Activated CD8-positive, alpha-beta memory T cell treated with anti-CD3 and anti-CD28 coated beads for 24 hours (primary cell): Measurements from ENCODE around the gene IL27RA.
"Not testable (repeated sequence)": the region's sequence is repeated elsewhere in the genome, so short reads cannot be mapped to it uniquely, and the experiment has no call there.

Experiments used
- DNase-seq: peaks from one replicate; pipeline ENCODE4 v3.0.0-alpha.2; 2020

The IL27RA gene

DNA sequence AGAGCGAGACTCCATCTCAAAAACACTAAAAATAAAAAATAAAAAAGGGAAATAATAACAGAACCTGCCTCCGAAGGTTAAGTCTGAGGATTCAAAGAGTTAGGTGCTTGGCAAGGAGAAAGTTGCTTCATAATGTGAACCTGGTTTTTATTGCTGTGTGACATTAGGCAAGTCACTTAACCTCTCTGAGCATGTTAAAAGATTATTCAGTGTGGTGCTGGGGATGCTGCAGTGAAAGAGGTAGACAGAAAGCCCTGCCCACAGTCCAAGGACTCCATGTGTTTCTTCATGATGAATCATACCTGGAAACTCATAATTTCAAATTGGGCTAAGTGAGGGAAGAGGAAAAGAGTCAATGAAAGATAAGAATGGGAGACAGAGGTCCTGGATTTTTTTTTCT, 2.4 kb downstream of the IL27RA start:
- no peak for DNase-seq

DNA sequence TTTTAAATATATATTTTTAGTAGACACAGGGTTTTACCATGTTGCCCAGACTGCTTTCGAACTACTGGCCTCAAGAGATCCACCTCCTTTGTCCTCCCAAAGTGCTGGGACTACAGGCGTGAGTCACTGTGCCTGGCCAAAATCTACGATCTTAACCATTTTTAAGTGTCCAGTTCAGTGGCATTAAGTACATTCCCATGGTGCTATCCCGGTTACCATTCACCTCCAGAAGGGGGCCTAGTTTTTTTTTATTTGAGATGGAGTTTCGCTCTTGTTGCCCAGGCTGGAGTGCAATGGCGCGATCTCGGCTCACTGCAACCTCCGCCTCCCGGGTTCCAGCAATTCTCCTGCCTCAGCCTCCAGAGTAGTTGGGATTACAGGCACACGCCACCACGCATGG, 3.6 kb downstream of the IL27RA start:
- DNase-seq, result not testable (repeated sequence)

DNA sequence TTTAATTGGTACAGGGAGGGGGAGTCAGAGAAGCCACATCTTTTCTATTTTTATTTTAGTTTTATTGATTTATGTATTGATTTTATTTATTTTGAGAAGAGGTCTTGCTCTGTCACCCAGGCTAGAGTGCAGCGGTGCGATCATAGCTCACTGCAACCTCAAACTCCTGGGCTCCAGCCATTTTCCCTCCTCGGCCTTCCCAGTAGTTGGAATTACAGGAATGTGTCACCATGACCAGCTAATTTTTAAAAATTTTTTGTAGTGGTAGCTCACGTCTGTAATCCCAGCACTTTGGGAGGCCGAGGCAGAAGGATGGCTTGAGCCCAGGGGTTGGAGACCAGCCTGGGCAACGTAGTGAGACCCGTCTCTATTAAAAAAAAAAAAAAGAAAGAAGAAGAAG, 4.1 kb downstream of the IL27RA start:
- DNase-seq, result no peak

DNA sequence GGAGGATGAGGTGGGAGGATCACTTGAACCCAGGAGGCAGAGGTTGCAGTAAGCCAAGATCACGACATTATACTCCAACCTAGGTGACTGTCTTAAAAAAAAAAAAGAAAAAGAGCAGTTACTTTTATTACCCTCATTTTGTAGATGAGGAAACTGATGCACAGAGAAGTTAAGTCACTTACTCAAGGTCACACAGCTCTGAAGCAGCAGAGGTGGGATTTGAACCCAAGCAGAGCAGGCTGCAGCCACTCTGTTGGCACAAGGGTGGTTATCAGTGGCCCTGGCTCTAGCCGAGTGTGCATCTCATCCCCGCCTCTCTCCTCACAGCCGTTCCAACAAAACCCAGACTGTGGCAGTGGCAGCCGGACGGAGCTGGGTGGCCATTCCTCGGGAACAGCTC, 7.6 kb downstream of the IL27RA start:
- no peak for DNase-seq

DNA sequence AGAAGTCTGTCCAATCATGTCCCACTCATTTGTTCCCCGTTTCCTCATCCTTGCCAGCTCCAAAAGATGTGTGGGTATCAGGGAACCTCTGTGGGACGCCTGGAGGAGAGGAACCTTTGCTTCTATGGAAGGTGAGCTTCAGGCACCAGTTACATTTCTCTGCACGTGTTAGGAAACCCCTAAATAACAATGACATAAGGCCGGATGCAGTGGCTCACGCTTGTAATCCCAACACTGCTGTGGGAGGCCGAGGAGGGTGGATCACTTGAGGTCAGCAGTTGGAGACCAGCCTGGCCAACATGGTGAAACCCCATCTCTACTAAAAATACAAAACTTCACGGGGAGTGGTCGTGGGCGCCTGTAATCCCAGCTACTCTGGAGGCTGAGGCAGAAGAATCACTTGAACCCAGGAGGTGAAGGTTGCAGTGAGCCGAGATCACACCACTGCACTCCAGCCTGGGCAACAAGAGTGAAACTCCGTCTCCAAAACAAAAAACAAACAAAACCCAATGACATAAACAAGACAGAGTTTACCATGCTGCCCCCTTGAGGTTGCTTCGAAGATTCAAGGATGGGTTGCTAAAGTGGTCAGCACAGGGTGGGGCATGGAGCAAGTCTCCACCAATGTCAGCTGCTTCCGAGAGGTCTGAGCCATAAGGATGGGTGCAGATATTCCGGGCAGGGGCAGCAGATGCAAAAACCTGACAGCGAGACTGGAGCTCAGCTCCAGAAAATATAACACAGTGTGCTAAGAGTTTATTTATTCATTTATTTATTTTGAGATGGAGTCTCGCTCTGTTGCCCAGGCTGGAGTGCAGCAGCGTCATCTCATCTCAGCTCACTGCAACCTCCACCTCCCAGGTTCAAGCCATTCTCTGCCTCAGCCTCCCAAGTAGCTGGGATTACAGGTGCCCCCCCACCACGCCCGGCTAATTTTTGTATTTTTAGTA, 11.4 kb downstream of the IL27RA start:
- not testable (repeated sequence) for DNase-seq

DNA sequence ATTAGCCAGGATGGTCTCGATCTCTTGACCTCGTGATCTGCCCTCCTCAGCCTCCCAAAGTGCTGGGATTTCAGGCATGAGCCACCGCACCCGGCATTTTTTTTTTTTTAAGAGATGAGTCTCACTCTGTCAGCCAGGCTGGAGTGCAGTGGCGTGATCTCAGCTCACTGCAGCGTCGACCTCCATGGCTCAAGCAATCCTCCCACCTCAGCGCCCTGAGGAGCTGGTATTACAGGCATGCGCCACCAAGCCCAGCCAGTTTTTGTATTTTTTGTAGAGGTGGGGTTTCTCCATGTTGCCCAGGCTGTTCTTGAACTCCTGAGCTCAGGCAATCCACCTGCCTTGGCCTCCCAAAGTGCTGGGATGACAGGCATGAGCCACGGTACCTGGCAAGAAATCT, 16.3 kb downstream of the IL27RA start:
- DNase-seq, result not testable (repeated sequence)

DNA sequence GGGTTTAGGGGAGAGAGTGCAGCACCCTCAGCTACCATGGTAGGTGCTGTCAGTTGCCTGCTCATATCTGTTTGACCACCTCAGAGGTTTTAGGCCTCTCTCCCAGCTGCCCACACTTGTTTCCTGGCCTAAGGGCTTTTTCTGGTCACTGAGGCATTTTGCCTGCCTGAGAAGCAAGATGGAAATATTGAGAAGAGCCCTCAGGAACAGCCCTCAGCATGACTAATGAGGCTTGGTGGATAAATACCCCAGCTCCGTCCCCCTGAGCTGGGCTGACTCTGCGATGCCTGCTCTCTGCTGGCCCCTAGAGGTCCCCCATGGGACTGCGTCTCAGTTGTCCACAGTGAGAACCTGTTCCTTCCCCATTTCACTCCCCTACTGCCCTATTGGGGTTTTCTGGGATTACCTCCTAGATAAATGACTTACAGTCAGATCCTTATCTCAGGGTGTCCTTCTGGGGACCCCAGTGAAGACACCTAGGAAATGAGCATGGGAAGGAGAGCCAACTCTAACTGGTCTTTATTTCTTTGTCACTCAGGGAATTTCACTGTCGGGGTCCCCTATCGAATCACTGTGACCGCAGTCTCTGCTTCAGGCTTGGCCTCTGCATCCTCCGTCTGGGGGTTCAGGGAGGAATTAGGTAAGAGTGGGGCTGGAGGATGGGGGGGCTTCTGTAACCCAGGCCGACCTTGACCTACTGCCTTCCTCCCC, 17.0 kb downstream of the IL27RA start:
- DNase-seq, result peak; percentile 92

DNA sequence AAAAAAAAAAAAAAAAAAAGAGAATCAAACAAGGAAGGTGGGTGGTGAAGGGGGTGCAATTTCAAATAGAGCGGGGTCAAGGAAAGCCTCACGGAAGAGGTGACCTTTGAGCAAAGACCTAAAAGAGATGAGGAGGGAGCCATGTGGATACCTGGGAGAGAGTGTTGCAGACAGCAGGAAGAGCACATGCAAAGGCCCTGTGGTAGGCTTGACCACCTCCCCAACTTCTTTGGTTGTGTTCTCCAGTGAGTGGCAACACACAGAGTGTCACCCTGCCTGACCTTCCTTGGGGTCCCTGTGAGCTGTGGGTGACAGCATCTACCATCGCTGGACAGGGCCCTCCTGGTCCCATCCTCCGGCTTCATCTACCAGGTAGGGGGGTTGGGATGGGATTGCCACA, 18.9 kb downstream of the IL27RA start:
- no peak for DNase-seq

DNA sequence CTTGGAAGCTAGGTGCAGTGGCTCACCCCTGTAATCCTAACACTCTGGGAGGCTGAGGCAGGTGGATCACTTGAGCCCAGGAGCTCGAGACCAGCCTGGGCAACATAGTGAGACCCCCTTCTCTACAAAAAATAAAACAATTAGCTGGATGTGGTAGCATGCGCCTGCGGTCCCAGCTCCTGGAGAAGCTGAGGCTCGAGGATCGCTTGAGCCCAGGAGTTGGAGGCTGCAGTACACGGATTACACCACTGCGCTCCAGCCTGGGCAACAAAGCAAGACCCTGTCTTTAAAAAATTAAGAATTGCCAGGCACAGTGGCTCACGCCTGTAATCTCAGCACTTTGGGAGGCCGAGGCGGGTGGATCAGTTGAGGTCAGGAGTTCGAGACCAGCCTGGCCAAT, 19.4 kb downstream of the IL27RA start:
- not testable (repeated sequence) for DNase-seq

DNA sequence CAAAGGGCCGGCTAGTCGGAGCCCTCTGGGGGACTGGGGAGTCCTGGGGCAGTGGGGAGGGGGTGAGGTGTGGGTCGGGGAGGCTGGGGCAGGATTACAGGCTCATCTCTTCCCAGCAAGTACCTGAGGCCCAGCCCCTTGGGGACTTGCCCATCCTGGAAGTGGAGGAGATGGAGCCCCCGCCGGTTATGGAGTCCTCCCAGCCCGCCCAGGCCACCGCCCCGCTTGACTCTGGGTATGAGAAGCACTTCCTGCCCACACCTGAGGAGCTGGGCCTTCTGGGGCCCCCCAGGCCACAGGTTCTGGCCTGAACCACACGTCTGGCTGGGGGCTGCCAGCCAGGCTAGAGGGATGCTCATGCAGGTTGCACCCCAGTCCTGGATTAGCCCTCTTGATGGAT, 20.4 kb downstream of the IL27RA start:
- DNase-seq, result no peak

DNA sequence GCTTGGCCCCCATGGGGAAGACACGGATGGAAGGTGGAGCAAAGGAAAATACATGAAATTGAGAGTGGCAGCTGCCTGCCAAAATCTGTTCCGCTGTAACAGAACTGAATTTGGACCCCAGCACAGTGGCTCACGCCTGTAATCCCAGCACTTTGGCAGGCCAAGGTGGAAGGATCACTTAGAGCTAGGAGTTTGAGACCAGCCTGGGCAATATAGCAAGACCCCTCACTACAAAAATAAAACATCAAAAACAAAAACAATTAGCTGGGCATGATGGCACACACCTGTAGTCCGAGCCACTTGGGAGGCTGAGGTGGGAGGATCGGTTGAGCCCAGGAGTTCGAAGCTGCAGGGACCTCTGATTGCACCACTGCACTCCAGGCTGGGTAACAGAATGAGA, 20.9 kb downstream of the IL27RA start:
- no peak for DNase-seq

DNA sequence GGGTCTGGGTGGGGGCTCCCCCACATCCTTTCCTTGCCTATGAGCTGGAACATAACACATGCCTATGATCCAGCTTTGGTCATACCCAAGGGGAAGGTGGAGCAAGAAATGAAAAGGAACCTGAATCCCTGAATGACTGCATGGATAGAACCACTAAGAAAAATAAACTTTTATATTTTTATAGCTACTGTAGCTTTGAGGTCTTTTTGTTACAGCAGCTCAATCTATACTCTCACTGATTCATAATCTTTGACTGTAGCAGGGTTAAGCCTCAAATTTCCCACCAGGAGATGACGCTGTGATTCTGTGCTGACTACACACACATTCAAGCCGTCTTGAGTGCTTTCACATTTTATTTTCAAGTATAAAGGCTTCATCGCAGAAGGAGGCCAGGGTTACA, 21.5 kb downstream of the IL27RA start:
- no peak for DNase-seq

DNA sequence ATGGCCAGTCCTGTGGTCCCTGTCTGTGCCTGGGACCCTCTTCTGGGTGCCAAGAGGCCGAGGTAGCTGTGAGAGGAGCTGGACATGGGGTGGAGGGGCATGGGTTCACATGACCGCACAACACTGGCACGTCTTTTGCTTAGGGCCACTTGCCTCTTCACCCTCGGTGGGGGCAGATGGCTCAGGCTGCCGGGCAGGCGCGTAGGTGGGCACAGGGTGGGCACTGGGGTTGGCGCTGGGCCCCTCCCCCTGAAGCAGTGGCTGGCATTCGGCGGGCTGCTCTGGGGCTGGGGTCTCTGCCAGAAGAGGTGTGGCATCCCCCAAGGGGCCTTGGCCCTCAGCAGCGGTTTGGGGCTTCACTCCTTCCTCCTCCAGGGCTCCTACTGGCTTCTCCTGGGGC, 21.9 kb downstream of the IL27RA start:
- DNase-seq, result no peak

DNA sequence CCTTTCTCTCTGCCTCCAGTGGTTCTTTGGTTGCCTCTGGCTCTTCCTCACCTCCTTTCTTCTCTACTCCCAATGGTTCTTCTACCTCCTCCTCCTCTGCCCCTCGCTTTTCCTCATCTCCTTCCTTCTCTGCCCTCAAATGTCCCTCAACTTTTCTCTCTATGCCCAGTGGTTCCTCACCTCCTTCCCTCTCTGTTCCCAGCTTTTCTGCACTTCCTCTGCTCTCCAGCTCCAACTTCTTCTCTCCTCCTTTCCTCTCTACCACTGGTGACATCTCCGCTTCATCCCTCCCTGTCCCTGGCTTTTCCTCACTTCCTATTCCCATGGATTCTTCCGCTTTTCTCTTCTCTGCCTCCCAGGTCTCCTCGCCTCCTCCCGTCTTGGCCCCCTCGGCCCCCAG, 22.5 kb downstream of the IL27RA start:
- no peak for DNase-seq

DNA sequence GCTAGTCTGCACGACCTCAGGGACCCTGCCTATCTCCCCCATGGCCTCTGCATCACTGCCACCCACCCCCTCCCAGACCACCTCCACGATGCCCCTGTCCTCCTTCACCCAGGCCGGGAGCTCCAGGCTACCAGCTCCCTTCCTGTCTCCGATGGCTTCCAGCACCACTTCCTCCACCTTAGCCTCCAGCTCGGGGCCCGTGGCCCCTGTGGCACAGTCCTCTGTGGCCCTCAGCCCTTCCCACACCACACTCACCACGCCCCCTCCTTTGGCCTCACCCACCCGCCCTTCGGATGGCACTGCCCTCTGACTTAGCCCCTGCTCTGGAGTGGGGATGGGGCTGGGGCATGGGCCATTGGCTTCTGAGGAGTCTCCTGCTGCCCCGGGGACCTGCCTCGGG, 23.2 kb downstream of the IL27RA start:
- no peak for DNase-seq

DNA sequence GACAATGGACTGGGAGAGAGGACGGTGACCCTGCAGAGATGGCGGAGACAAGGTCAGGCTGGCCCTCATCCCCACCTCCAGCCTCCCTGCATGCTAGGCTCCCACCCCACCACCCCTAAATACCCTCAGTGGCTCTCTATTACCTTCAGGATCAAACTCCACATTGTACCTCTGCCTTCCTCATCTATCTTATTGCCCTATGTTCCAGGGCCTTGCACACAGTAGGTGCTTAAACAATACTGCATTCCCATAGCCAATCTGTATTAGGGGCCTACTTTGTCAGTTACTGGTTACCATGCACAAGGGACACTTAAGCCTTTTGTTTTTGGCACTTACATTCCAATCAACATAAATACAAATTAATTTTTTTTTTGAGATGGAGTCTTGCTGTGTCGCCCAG, 23.8 kb downstream of the IL27RA start:
- DNase-seq, result no peak

DNA sequence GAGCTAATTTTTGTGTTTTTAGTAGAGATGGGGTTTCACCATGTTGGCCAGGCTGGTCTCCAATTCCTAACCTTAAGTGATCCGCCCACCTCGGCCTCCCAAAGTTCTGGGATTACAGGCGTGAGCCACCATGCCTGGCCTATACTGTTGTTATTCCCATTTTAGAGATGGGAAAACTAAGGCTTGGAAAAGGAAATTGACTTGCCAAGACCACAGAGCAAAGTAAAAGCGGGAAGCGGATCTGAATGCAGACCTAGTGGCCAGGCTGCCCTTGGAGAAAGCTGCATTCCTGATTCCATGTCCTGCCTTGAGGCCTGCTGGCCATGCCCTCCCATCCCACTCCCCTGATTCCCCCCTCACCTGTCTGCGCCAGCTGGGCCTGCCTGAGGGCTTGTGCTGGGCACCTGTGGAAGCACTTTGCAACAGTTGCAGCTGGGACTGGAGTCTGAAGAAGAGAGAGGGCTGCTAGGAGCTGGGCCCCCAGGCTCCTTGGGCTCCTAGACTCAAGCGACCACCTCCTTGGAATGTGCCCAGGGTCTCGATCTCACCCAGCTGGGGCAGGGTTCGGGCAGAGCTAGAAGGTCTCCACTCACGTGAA, 24.6 kb downstream of the IL27RA start:
- no peak for DNase-seq

DNA sequence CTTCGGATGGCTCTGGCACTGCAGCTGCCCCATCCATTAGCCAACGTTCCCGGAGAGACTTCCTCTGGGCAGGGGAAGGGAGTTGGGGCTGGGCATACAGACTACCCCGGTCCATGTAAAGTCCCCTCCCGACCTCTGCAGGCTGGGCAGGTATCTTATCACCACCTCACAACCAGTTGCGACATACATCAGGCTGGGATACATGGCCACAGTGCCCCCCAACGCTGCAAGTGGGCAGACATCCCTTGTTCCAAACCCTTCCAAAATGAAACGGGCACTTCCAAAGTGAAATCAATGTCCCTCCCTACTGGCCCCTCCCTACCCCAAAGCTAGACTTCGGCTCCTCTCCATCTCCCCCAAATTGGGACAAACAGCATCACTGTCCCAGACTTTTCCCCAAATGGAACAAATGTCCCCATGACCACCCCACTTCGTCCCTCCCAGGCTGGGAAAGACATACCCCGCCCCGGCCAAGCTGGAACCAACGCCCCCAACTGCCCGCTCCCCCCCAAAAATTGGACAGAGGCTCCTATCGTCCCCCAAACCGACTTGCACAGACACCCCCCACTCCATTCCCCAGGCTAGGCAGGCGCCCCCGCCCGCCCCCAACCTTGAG, 25.3 kb downstream of the IL27RA start:
- DNase-seq, result no peak

DNA sequence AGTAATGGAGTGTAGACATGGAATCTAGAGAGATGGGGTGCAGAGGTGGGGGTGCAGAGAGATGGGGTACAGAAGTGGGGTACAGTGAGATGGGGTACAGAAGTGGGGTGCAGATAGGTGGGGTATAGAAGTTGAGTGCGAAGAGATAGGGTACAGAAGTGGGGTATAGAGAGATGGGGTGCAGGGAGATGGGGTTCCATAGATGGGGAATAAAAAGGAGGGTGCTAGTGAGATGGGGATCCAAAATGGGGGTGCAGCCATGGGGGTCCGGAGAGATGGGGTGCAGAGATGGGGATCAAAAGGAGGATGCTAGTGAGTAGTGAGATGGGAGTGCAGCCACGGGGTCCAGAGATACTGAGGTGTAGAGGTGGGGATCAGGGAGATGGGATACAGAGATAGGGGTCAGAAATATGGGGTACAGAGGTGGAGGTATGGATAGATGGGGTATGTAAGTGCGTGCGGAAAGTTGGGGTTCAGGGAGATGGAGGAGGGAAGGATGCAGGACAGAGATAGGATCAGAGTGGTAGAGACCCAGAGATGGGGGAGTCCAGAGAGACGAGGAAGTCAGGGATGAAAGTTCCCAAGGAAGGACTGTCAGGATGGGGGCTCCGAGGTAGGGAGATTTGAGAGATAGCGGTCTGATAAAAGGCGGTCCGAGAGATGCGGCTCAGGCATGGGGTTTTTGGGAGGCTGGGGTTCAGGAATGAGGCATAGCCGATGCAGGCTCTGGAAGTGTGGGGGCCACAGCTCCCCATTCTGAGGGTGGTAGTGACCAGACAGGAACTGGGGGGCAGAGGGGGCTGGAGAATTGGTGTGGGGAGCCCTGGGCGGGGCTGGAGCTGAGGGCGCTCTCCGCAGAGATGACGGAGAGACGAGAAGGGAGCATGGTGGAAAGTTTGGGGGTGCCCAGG, 26.9 kb downstream of the IL27RA start:
- no peak for DNase-seq

DNA sequence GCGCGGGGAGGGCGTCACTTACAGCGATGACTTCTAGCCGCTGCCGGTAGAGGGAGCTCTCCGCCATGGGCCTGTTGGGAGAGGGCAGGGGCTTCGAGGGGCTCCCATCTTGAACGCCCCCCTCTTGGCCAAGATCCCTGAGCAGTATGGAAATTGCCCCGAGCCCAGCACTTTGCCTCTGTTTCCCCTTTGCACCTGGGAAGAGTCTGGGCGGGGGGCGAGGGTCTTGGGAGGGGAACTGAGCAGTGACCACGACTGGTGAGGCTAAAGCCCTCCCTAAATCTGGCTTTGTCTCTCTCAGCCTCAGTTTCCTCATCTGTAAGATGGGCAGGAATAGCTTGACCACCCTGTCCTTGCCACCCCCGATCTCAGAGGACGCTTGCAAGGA, 27.5 kb downstream of the IL27RA start:
- peak; percentile 78 for DNase-seq

DNA sequence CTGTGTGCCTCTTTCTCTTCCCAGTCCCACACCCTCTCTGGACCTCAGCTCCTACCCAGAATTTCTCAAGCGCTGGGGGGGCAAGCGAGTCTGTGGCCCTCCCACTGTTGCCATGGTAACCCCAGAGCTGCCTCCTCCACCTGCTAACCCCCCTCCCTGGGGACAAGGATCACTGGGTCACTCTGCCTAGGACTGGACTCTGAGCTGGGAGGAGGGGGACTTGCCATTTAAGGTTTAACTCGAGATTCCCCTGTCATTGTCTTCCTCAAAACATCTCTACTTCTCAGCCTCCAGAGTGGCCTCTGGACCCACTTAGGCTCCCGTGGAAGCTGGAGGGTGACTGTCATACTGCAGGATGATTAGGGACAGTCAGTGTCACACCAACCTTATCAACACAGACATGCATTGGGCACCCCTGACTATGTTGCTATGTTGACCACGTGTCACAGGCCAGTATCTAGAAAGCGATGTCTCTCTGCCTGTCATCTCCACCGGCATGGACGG, 28.1 kb downstream of the IL27RA start:
- no peak for DNase-seq

DNA sequence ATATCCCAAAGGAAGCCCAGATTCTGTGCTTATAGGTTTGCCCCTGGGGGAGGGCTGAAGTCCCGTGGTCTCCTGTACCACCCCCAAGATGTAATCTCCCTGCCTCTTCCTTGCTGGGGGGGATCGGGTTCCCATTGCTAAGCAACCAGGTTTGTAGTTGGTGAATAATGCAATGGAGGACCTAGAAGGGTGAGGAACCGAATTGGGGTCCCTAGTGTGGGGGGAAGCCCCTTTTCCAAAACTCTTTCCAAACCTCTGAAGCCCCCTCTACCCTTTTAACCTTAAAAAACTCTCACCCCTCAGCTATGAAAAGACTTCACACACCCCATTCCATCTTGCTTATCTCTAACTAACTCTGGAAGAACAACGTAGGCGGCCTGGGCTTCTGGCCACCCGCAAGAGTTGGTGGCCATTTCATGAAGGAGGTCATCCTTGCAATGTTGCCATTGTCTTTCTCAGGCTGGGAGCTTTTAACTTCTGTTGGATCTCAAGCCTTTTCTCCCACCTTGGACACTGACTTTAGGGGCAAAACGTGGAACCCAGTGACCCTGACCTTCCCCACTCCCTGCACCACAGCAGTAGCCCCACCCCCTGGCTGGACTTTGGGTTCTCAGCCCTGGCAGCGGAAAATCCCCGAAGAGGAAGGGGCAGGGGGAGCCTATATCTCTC, 29.7 kb downstream of the IL27RA start:
- no peak for DNase-seq
